HG03045 (cell line): ENCODE results near the gene SPOP.
"Not testable (repeated sequence)": the region's sequence is repeated elsewhere in the genome, so short reads cannot be mapped to it uniquely, and the experiment has no call there.

ENCODE experiments used
- ATAC-seq: cut with Tn5 transposase; IDR thresholded peaks from one replicate; pipeline ENCODE4 v1.9.1; 2021; ENCODE audit warnings: mild to moderate bottlenecking, moderate library complexity; ENCODE audit not compliant: unreplicated experiment

SPOP gene

DNA sequence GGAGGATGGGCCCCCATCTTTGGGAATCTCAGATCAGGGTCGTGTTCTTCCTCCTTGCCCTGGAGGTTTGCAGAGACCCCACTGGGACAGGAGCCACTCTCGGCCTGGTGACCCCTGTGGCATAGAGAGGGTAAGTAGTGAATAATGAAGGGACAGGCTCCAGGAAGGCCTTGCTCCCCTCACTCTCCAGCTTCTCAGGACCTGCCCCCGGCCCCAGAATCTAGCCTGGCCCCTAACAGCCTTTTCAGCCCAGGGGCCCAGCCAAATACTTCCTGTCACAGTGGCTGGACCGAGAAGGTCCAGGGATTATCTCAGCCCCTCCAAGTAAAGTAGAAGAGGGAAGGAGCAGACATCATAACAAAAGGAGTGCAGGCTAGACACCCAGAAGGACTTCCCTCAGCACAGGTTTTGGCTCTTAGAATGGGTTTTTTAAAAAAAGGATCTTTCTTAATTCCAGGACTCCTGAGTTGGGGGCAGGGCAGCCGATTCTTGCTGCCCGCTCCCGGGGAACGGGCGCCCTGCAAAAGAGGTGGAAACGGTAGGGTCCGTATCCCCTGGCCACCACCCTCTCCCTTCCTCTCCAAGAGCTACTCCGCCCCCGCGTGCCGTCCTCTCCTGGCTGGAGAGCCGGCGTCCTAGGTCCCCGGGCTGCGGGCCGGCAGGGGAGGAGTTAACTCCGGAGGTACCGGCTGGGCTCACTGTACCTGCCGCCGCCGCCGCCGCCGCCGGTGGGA, 102.8 kb downstream of the SPOP start:
- ATAC-seq, result no peak

GRCh38 chr17:49574323-49574781, 103.5 kb downstream of the SPOP start:
- ATAC-seq, result no peak

DNA sequence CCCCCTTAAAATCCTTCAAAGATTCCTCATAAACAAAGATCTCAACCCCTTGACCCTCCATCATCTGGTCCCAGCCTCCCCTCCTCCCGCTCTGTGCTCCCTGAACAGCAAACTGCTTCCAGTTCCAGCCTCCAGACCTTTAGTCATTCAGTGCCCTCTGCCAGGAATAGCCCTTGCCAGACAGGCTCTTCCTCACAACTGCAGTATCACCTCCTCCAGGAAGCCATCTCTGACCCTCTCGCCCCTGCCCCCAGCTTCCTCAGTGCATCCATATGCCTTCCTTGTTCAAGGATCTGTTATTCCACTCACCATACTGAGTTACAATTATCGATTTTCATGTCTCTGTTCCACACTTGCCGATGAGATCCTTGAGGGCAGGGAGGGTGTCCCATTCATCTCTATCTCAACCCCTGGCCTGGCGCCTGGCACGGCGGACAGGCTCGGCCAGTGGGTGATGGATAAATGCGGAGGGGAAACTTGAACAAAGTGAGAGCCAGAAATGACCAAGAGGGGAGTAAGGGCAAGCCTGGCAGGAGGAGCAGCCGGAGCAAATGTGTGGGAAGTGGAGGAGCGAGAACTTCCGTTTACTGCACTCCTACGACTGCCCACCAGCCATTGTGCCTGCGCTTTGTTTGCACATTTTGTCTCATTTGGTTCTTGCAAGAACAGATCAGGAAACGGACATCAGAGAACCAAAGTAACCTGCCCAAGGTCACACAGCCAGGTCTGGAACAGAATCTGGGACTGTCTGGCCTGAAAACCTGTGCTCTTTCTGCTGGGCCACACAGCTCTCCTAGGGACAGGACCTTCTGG, 104.2 kb downstream of the SPOP start:
- no peak for ATAC-seq

DNA sequence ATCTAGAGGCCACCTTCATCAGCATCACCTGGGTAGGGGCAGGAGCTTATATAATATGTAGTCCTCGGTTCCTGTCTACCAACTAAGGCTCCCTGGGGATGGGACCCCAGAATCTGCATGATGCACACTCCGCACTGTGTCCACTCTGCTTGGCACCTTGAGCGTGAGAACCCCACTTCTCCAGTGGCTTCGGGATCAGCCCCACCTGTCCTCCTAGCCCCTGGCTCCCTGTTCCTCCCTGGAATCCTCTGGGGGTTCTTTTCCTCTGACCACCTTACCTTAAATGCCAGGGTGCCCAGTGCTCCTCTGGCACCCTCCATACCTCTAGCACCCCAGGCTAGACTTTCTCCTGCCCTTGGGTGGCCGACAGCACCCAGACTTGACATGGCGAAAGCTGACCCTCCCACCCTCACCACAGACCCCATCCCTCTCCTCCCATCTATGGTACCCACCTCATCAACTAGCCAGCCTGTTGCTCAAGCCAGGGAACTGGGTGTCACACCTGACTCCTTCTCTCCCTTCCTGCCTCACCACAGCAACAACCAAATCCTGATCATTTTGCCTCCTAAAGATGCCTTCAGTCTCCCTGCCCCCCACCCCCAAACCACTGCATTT, 105.0 kb downstream of the SPOP start:
- ATAC-seq, result no peak

DNA sequence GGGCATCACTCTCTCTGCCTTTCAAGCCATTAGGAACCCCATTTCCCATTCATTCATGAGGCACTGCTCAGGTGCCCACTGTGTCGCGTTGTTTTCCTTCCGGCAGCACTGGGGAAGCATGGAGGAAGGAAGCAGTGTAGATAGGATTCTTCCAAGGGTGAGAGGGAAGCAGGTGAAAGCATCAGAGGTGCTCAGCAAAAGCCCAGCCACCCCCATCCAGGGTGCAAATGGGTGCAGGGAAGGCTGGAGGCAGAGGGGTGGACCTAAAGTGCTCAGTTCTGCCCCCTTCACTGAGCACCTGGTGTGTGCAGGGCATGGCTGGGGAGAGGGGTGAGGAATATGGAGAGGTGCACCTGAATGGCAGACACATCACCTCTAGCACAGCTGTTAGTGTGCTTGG, 105.7 kb downstream of the SPOP start:
- ATAC-seq, result no peak

- ATAC-seq, result no peak
Measured at GRCh38 chr17:49571764-49572163, 106.1 kb downstream of the SPOP start.

- no peak for ATAC-seq
Measured at GRCh38 chr17:49571283-49571682, 106.6 kb downstream of the SPOP start.

DNA sequence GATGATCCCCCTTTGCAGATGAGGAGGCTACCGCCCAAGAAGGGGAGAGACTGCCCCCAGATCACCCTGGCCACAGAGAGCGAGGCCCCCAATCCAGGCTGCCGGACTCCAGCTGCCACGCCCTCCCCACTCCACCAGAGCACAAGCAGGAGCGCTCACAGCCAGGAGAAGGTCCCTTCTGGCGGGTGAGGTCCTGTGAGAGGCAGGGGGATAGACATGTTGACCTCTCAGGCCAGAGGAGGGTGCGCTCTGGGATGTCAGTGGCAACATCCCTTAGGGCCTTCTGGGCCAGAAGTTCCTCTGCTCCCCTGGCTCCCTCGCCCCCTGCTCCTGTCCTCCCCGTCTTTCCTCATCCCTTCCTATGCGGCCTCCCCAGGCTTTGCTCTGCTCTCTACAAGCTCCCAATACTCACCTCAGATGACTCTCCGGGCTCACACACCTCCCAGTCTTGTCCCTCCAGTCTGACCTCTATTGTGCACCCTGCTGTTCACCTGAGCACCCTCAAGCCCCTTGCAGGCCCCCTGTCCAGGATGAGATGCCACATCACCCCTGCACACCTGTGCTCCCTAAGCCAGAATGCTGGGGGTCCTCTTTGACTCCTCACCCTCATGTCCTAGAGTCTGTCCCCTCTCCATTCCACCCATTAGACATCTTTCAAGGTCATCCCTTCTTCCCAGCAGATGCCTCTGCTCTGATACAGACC, 107.2 kb downstream of the SPOP start:
- ATAC-seq, result no peak

DNA sequence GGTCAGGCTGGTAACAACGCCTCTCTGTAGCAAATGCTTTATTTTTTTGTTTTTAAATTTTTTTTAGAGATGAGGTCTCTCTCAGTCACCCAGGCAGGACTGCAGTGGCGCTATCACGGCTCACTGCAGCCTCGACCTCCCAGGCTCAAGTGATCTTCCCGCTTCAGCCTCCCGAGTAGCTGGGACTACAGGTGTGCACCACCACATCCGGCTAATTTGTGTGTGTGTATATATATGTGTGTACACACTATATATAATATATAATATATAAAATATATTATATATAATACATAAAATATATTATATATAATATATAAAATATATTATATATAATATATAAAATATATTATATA, 109.2 kb downstream of the SPOP start:
- ATAC-seq, result not testable (repeated sequence)

DNA sequence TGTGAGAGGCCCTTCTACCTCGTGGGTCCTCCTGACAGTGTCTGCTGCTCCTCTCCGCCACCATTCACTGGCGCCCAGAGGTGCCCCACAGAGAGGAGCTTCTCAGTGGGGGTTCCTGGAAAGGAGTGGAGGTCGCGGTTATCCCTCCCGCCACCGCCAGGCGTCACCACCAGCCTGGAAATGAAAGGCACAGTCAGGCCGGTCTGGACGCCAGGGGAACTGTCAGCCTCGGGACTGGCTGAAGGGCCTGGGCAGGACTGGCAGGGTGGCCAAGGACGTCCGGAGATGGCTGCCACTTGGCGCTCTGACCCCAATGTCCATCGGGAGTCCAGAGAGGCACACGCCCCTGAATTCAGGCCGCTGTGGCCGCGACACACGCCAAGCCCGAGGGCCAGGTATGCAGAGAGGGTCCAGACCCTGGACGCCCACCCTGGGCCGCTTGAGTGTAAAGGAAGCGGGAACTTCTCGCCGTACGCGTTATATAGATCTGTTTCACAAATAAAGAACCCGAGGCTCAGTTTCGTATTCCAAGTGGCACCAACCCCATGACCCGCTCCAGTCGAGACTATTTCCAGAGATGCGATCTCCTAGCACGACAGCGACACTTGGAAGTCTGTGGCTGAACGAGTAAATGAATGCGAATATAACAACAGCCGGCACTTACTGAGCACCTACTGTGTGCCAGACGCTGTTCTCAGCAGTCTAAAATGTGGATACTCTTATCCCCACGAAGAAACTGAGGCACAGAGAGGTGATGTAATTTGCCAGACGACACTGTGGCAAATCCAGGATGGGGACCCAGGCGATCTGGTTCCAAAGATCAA, 109.8 kb downstream of the SPOP start:
- ATAC-seq, result no peak

- ATAC-seq, result no peak
Measured at GRCh38 chr17:49567104-49567521, 110.8 kb downstream of the SPOP start.

DNA sequence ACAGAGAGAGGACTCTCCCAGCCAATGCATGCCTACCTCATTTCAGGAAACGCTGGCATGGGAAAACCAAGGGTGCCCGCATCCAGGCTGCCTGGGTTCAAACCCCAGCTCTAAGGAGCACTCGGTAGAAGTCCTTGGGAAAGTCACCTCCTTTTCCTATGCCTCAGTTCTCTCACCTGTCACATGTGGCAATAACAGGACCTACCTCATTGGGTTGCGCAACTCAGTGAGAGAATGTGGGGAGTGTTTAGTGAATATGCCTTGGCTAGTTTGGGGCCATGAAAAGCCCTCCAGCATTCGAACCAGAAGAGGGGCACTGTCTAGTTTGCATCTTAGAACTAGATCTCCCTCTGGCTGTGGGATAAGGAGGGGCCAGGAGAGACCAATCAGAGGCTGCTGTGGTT, 111.2 kb downstream of the SPOP start:
- ATAC-seq, result no peak

GRCh38 chr17:49565948-49566491, 111.9 kb downstream of the SPOP start:
- ATAC-seq, result no peak

- ATAC-seq, result no peak
Measured at GRCh38 chr17:49564638-49565037, 113.3 kb downstream of the SPOP start.

- no peak for ATAC-seq
Measured at GRCh38 chr17:49557312-49558024, 120.4 kb downstream of the SPOP start.

GRCh38 chr17:49556223-49556943, 121.5 kb downstream of the SPOP start:
- no peak for ATAC-seq

- ATAC-seq, result no peak
Measured at GRCh38 chr17:49555495-49556222, 122.2 kb downstream of the SPOP start.
